HG03139 (cell line): ENCODE results near the gene DMRTA2.
"Not testable (repeated sequence)": the region's sequence is repeated elsewhere in the genome, so short reads cannot be mapped to it uniquely, and the experiment has no call there.

Experiments used
- ATAC-seq: cut with Tn5 transposase; IDR thresholded peaks from one replicate; pipeline ENCODE4 v1.9.1; 2021; ENCODE audit not compliant: unreplicated experiment

The DMRTA2 gene

DNA sequence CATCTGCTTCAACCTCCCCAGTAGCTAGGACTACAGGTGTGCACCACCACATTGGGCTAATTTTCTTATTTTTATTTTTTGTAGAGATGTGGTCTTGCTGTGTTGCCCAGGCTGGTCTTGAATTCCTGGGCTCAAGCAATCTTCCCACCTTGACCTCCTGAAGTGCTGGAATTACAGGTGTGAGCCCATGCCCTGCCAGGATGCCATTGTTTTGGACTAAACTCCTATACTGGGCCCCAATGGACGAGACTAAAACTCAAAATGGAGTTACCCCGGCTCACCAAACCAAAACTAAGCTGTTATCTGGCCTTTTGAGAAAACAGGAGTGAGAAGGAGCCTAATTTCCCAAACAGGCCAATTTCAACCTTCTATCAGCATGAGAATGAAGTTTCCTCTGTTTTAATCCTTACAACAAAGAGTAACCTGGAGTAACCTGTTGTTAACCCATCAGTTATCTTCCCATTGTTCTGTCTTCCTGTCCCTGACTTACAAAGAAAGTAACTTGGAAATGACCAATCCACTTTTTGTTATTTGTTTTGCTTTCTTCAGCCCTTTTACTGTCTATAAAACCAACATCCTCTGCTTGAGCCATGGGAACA is 29.6 kb downstream of the DMRTA2 start:
- ATAC-seq = no peak

- ATAC-seq = not testable (repeated sequence)
Observed at GRCh38 chr1:50381551-50381950, 41.7 kb downstream of the DMRTA2 start.

DNA sequence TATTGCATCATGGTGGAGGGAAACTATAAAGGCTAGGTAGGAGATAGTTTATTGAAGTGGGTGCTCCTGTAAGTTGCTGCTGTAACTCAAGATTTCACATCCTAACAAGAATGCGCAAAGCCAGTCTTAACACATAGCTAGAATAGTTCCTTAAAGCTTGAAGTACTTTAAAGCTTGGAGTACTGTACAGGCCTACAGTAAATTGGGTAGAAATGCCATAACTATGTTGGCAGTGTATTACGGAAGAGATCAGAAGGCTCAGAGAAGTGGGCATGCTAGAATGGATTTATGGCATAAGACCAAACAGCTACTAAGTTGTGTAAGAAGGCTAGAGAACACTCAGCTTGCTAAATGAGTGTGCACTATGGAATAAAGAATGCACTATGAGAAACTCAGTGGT is 44.5 kb downstream of the DMRTA2 start:
- ATAC-seq = no peak

DNA sequence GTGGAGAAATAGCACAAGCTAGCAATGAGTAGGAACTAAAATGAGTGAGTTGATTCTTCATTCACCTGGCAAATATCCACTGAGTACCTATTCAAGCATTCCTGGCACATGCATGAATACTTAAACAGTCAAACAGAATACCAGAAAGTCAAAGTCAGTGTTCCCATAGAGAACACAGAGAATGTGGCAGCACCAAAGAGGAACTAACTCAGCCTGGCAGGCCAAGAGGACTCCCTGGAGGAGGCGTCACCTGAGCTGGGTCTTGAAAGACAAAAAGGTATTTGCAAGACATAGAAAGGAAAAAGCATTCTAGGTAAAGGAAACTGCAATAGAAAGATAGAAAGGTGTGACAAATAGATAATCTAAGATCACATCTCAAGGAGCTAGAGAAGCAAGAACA is 49.7 kb downstream of the DMRTA2 start:
- no peak for ATAC-seq

DNA sequence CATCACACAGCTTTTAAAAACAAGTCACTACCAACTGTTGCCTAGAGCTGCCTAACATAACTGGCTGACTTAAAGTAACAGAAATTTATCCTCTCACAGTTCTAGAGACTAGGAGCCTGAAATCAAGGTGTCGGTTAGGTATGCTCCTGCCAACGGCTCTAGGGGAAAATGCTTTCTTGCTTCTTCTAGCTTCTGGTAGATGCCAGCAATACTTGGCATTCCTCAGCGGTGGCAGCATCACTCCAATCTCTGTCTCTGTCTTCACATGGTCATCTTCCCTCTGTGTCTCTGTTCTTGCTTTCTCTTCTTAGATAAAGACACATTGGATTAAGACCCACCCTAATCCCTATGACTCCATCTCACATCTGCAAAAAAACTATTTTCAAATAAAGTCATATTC is 51.5 kb downstream of the DMRTA2 start:
- no peak for ATAC-seq

DNA sequence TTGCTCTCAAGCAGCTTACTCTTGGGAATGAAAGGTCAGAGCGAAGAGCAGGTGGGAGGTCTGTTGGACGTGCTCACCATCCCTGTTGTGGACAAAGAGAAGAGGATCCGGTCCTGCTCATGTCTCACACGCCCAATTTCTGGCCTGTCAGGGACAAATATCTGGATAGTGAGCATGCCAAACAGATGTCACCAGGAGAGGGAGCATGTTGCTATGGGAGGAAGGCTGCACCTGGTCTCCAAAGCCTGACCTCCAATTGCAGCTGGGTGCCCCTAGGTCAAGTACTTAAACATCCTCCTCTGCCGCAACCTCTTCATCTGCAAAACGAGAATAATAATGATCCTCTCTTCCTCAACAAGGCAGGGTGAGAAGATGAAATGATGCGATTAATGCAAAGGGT is 53.4 kb downstream of the DMRTA2 start:
- ATAC-seq = no peak

DNA sequence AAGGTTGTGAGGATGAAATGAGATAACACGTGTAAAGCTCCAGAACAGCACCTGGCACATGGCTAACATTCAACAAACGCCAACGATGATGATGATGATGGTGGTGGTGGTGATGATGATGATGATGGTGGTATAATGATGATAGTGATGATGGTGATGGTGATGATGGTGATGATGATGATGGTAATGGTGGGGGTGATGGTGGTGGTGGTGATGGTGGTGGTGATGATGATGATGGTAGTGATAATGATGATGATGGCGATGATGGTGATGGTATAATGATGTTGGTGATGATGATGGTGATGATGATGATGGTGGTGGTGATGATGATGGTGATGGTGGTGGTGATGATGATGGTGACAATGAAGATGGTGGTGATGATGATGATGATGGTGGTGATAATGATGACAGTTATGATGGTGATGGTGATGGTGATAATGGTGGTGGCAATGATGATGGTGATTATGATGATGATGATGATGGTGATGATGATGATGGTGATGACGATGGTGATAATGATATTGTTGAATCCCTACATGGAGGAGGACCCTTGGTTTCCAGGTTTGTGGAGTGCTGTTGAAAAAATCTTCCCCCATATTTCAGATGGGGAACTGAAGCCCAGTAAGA is 54.1 kb downstream of the DMRTA2 start:
- ATAC-seq = no peak

GRCh38 chr1:50368179-50369007 is 54.9 kb downstream of the DMRTA2 start:
- no peak for ATAC-seq
